Measurements from ENCODE around the gene ITPKA. TPM values are rescaled to one million over a fixed set of nuclear protein-coding genes. Genes with fewer than 3 reads are reported as not detected.
A peak's percentile ranks its signal among the peaks of the same experiment; 100 is the strongest.

ITPKA gene
- total and polyA plus RNA-seq, 9 donors: 0.29 to 1.9 (median 0.49) TPM

DNA sequence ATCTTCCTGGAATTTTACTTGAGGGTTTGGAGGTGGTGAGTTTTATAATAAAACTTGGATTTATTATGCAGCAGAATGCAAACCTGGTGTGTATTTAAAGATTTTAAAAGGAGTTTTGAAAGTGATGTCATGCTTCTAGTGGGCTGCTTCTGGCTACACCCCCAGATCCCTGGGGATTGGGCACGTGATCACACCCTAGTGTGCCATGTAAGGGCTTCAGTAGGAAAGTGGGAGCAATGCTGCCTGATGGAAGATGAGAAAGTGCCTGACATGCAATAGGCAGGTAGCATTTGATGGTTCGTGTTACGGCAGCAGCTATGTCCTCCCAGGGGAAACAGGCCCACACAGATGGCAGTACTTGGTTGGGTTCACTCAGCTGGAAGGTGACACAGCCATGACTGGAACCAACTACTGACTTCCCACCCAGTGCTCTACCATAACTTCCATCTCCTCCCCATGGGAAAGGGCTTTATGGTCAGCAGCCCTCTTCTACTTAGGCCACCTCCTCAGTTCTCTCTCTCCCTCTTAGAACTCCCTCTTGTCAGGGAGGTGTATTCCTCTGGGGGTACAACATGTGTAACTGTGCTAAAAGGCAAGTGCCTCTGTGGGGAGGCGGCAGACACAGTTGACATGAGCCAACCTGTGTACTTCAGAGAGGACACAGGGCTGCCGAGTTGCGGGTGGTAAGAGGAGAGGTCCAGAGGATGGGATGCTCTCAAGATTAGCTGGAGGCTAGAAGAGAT, 5.6 kb downstream of the ITPKA start:
- 58% methylated on average over 4 of the region's 6 CpGs for WGBS (ENCODE audit: insufficient coverage)
- H3K4me3 ChIP-seq (ENCODE audit: low read length): no peak overlapping the region
- no peaks in the 10 kb centered on the region for H3K9me3 ChIP-seq (replicated peaks; ENCODE audit: control insufficient read depth, low read depth, low read length)
- no peaks in the 10 kb centered on the region for H3K36me3 ChIP-seq (ENCODE audit: control insufficient read depth, insufficient read depth, low read length)
- DNase-seq: no peak
- H3K27me3 ChIP-seq (ENCODE audit: control insufficient read depth, insufficient read depth, low read length): peaks cover 100% of the 10 kb centered on the region
- H3K27ac ChIP-seq (ENCODE audit: low read length): no peak overlapping the region
- H3K4me1 ChIP-seq (ENCODE audit: control insufficient read depth, insufficient read depth, low read length): peaks cover 41% of the 10 kb centered on the region

DNA sequence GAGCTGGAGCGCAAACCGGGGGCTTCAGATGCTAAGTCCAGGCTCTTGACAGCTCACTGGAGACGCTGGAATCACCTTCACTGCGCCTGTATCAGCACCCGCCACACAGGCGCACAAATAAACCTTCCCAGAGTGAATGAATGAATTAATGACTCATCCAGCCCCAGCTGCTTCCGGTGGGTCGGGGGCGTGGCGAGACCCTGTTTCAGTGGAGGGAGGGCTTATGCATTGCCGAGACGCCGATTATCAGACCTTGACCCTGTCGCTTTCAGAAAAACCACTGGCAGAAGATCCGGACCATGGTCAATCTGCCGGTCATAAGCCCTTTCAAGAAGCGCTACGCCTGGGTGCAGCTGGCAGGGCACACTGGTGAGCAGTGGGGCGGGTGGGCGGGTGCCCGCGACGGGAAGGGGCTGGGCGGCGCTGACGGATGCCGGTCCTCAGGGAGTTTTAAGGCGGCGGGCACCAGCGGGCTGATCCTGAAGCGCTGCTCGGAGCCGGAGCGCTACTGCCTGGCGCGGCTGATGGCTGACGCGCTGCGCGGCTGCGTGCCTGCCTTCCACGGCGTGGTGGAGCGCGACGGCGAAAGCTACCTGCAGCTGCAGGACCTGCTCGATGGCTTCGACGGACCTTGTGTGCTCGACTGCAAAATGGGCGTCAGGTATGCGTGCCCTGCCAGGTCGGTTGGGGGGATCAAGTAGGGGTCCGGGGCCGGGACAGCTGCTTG, 7.7 kb downstream of the ITPKA start:
- no peak for DNase-seq
- Histone ChIP-seq H3K36me3 (ENCODE audit: control insufficient read depth, insufficient read depth, low read length) (no peaks in the 10 kb centered on the region), H3K9me3 (replicated peaks; ENCODE audit: control insufficient read depth, low read depth, low read length) (no peaks in the 10 kb centered on the region), H3K27ac (ENCODE audit: low read length) (no peak overlapping the region), H3K4me3 (ENCODE audit: low read length) (no peak overlapping the region), H3K27me3 (ENCODE audit: control insufficient read depth, insufficient read depth, low read length) (peaks cover 98% of the 10 kb centered on the region), H3K4me1 (ENCODE audit: control insufficient read depth, insufficient read depth, low read length) (peaks cover 24% of the 10 kb centered on the region)
- WGBS (ENCODE audit: insufficient coverage): 1% methylated on average over 54 of the region's 56 CpGs

DNA sequence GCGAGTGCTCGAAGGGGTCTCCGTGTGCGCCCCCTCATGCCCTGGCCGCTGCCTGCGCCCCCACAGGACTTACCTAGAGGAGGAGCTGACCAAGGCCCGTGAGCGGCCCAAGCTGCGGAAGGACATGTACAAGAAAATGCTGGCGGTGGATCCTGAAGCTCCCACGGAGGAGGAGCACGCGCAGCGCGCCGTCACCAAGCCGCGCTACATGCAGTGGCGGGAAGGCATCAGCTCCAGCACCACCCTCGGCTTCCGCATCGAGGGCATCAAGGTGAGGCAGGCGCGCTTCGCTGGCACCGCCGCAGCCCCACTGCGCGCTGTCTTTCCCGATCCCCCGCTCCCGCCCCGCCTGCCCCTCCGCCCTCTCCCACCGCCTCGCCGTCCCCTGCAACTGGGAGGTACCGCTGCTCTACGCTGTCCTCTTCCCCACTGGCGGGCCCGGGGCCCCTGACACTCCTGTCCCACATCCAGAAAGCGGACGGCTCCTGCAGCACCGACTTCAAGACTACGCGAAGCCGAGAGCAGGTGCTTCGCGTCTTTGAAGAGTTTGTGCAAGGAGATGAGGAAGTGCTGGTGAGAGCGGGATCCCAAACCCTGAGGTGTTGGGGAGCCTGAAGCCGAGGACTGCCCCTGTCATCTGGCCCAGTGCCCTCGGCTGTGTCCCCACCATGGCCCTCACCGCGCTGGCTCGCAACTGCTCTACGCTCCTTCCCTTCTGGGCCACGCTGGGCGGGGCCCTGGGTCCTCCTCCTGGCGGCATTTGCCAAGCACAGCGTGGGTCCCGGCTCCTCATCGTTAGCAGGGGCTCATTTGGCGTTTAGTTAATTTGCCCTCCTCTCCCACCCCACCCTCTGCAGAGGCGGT, 8.5 kb downstream of the ITPKA start:
- peaks cover 24% of the 10 kb centered on the region for H3K4me1 ChIP-seq (ENCODE audit: control insufficient read depth, insufficient read depth, low read length)
- H3K27me3 ChIP-seq (ENCODE audit: control insufficient read depth, insufficient read depth, low read length): peaks cover 94% of the 10 kb centered on the region
- no peaks in the 10 kb centered on the region for H3K36me3 ChIP-seq (ENCODE audit: control insufficient read depth, insufficient read depth, low read length)
- no peaks in the 10 kb centered on the region for H3K9me3 ChIP-seq (replicated peaks; ENCODE audit: control insufficient read depth, low read depth, low read length)
- H3K27ac ChIP-seq (ENCODE audit: low read length): no peak overlapping the region
- 1% methylated on average over 63 of the region's 64 CpGs for WGBS (ENCODE audit: insufficient coverage)
- H3K4me3 ChIP-seq (ENCODE audit: low read length): peak overlapping the region; percentile 3
- no peak for DNase-seq

DNA sequence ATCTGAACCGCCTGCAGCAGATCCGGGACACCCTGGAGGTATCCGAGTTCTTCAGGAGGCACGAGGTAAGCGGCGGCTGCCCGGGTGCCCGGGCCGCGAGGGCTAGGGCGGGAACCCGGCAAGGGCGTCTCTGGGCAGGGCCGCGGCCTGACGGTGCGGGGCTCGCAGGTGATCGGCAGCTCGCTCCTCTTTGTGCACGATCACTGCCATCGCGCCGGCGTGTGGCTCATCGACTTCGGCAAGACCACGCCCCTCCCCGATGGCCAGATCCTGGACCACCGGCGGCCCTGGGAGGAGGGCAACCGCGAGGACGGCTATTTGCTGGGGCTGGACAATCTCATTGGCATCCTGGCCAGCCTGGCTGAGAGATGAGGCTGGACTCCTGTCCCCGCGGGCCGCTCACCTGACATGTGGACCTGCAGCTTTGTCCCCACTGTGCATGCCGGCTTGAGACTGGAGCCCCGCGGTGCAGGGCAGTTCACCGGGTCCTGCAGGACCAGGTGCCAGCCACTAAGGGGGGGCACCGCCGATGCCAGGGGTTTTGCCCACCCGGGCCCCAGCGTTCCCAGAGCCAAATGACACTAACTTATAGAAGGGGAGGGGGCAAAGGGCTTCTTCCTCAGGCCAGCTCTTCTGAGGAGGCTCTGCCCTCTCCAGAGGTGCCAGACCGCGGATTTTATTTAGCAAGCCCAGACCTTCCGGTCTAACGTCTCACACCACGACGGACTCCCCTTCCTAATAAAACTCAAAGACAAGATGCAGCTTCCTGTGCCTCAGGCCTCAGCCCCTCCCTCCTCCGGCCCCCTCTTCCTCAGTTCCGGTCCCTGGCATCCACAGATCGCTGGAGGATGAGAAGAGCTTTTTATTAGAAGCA, 9.4 kb downstream of the ITPKA start:
- 3% methylated on average over 47 of the region's 54 CpGs for WGBS (ENCODE audit: insufficient coverage)
- no peak overlapping the region for H3K4me3 ChIP-seq (ENCODE audit: low read length)

DNA sequence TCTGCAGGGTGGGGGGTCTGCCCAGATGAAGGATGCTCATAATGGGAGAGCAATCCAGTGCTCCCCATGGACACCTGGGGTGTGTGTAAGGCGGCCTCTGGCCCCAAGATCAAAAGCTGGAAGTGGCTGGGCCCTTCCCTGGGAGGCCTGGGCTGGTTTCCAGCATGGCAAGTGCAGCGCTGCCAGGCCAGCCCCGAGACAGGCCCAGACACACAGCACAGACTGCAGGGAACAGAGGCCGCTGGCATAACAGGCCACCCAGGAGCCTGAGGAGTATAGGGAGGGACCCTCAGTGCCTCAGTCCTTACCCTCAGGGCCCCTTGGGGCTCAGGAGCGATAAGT, 10.0 kb downstream of the ITPKA start:
- no peak for DNase-seq
- H3K4me3 ChIP-seq (ENCODE audit: low read length): no peak overlapping the region
- H3K4me1 ChIP-seq (ENCODE audit: control insufficient read depth, insufficient read depth, low read length): peaks cover 24% of the 10 kb centered on the region
- no peak overlapping the region for H3K27ac ChIP-seq (ENCODE audit: low read length)
- H3K36me3 ChIP-seq (ENCODE audit: control insufficient read depth, insufficient read depth, low read length): no peaks in the 10 kb centered on the region
- peaks cover 89% of the 10 kb centered on the region for H3K27me3 ChIP-seq (ENCODE audit: control insufficient read depth, insufficient read depth, low read length)
- H3K9me3 ChIP-seq (replicated peaks; ENCODE audit: control insufficient read depth, low read depth, low read length): no peaks in the 10 kb centered on the region
- WGBS (ENCODE audit: insufficient coverage): 54% methylated on average over 4 of the region's 5 CpGs

More for the DNA sequence above, 9.4 kb downstream of the ITPKA start:
- H3K9me3 ChIP-seq (replicated peaks; ENCODE audit: control insufficient read depth, low read depth, low read length): no peaks in the 10 kb centered on the region
- DNase-seq: no peak
- H3K4me1 ChIP-seq (ENCODE audit: control insufficient read depth, insufficient read depth, low read length): peaks cover 24% of the 10 kb centered on the region
- H3K27me3 ChIP-seq (ENCODE audit: control insufficient read depth, insufficient read depth, low read length): peaks cover 93% of the 10 kb centered on the region
- H3K27ac ChIP-seq (ENCODE audit: low read length): no peak overlapping the region
- H3K36me3 ChIP-seq (ENCODE audit: control insufficient read depth, insufficient read depth, low read length): no peaks in the 10 kb centered on the region

DNA sequence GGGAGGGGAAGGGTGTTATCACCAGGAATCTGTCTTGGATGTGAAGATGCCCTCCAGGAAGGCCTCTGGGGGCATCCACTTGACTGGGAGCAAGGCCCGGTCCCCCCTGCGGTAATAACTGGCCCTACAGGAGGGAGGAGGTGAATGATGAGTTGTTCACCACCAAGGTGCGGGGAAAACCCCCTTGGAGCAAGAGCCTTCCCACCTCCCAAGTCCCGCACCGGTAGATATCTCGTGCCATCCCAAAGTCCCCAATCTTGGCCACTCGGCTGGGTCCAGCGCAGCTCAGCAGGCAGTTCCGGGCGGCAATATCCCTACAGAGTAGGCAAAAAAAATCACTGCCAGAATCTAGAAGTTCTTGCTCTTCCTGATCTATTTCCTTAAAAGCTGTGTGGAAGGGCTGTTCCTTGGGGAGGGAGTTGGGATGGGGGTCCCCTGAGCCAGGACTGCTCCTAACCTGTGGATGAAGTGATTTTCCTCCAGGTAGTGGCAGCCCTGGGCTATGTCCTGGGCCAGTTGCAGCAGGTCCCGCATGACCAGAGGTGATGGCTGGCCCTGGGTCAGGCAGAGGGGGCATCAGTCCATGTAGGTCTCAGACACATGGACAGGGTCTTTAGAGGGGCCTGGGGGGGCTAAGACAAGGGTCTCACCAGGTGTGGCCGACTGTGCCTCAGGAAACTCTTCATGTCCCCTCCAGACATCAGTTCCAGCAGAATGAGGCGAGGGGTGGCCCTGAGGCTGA, 11.2 kb downstream of the ITPKA start:
- Histone ChIP-seq H3K27ac (ENCODE audit: low read length) (no peak overlapping the region), H3K27me3 (ENCODE audit: control insufficient read depth, insufficient read depth, low read length) (peaks cover 85% of the 10 kb centered on the region)
- 93% methylated on average over 6 of the region's 13 CpGs for WGBS (ENCODE audit: insufficient coverage)

DNA sequence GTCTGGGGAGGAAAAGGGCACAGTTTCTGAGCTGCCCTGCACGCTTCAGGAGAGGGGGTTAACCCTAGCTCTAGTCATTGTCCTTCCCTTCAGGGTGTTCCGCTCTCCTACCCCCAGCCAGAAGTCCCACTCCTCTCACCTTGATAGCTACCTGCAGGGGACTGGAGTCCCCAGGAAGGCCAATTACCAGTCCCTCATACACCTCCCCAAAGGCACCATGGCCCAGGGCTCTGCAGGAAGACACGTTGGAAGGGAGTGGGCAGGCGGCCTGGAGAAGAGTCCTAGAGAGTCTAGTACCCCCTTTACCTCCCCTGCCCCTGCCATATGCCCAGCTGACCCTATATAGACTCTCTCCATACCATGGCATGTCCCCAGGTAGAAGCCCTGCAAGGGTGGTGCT, 12.1 kb downstream of the ITPKA start:
- Histone ChIP-seq H3K27me3 (ENCODE audit: control insufficient read depth, insufficient read depth, low read length) (peaks cover 84% of the 10 kb centered on the region), H3K9me3 (replicated peaks; ENCODE audit: control insufficient read depth, low read depth, low read length) (no peaks in the 10 kb centered on the region), H3K36me3 (ENCODE audit: control insufficient read depth, insufficient read depth, low read length) (no peaks in the 10 kb centered on the region), H3K27ac (ENCODE audit: low read length) (no peak overlapping the region), H3K4me3 (ENCODE audit: low read length) (no peak overlapping the region), H3K4me1 (ENCODE audit: control insufficient read depth, insufficient read depth, low read length) (peaks cover 24% of the 10 kb centered on the region)
- no peak for DNase-seq
- WGBS (ENCODE audit: insufficient coverage): 82% methylated on average over 4 of the region's 4 CpGs

More for the DNA sequence above, 11.2 kb downstream of the ITPKA start:
- Histone ChIP-seq H3K36me3 (ENCODE audit: control insufficient read depth, insufficient read depth, low read length) (no peaks in the 10 kb centered on the region), H3K4me1 (ENCODE audit: control insufficient read depth, insufficient read depth, low read length) (peaks cover 24% of the 10 kb centered on the region), H3K9me3 (replicated peaks; ENCODE audit: control insufficient read depth, low read depth, low read length) (no peaks in the 10 kb centered on the region), H3K4me3 (ENCODE audit: low read length) (no peak overlapping the region)
- DNase-seq: no peak

DNA sequence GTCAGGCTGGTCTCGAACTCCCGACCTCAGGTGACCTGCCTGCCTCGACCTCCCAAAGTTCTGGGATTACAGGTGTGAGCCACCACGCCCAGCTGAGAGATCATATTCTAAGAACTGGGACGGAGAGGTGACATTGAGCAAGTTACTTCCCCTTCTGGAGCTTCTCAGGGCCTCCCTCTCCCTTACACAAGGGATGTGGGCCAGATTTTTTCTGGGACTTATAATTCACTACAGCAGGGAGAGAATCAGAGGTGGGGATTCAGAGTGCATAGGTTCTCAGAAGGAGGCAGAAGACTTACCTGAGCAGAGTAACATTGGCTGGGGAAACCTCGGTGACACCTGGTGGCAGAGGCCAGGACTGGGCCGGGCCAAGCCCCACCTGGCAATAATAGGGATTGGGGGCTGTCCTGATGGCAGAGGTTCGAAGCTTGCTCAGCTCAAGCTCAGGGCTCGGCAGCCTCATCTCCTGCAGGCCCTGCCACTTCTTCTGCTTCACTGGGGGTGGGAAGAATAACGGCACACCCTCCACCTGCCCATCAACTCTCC, 13.2 kb downstream of the ITPKA start:
- Histone ChIP-seq H3K4me1 (ENCODE audit: control insufficient read depth, insufficient read depth, low read length) (peaks cover 20% of the 10 kb centered on the region), H3K36me3 (ENCODE audit: control insufficient read depth, insufficient read depth, low read length) (no peaks in the 10 kb centered on the region), H3K27me3 (ENCODE audit: control insufficient read depth, insufficient read depth, low read length) (peaks cover 83% of the 10 kb centered on the region), H3K27ac (ENCODE audit: low read length) (no peak overlapping the region), H3K4me3 (ENCODE audit: low read length) (no peak overlapping the region), H3K9me3 (replicated peaks; ENCODE audit: control insufficient read depth, low read depth, low read length) (no peaks in the 10 kb centered on the region)
- WGBS (ENCODE audit: insufficient coverage): 43% methylated on average over 5 of the region's 10 CpGs
- DNase-seq: no peak

DNA sequence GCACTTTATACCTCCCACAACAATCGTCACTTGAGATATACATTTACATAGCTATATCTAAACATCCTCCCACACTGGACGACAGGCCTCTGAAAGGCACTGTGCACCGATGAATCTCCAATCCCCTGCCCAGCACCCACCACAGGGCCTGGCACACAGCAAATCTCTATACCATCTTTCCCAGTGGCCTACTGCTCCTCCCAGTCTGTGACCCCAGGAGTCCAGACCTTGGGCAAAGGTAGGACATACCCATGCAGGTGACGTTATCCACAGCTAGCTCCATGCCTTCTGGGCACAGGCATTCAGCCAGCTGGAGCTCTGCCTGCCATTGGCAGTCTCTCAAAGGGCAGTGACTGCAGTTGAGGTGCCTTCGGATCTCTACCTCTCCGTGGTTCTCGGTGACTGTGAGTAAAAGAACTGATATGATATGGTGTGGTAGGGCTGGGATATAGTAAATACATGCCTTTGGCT, 14.2 kb downstream of the ITPKA start:
- peaks cover 20% of the 10 kb centered on the region for H3K4me1 ChIP-seq (ENCODE audit: control insufficient read depth, insufficient read depth, low read length)
- no peaks in the 10 kb centered on the region for H3K9me3 ChIP-seq (replicated peaks; ENCODE audit: control insufficient read depth, low read depth, low read length)
- no peak overlapping the region for H3K4me3 ChIP-seq (ENCODE audit: low read length)
- peaks cover 83% of the 10 kb centered on the region for H3K27me3 ChIP-seq (ENCODE audit: control insufficient read depth, insufficient read depth, low read length)
- H3K27ac ChIP-seq (ENCODE audit: low read length): no peak overlapping the region
- H3K36me3 ChIP-seq (ENCODE audit: control insufficient read depth, insufficient read depth, low read length): no peaks in the 10 kb centered on the region
- DNase-seq: no peak
- 80% methylated on average over 5 of the region's 7 CpGs for WGBS (ENCODE audit: insufficient coverage)

Data from muscle of leg (tissue), 11 donors.